GM23248 (cell line): ENCODE results near the gene ATP6V1B1. TPM values are rescaled to one million over a fixed set of nuclear protein-coding genes. Genes with fewer than 3 reads are reported as not detected.

ENCODE experiments used
- DNase-seq: peaks from one replicate; pipeline ENCODE4 v3.0.0-alpha.2; 2015
- H2AFZ ChIP-seq: fragments of 200-600 bp; sonication (generic); 2 replicates; pipeline ENCODE4 v1.6.1; 2016; ENCODE audit warnings: antibody characterized with exemption
- H3F3A ChIP-seq: fragments of 200-600 bp; sonication (generic); 2 replicates; pipeline ENCODE4 v1.6.1; 2016; ENCODE audit warnings: mild to moderate bottlenecking, antibody characterized with exemption, mixed run types; ENCODE audit not compliant: insufficient read depth
- H3K27ac ChIP-seq: fragments of 200-600 bp; sonication (generic); 2 replicates; pipeline ENCODE4 v1.5.1; 2016; ENCODE audit warnings: mild to moderate bottlenecking
- H3K27me3 ChIP-seq: fragments of 200-600 bp; sonication (generic); replicated peaks from 2 replicates; pipeline ENCODE4 v1.6.1; 2016; ENCODE audit warnings: mild to moderate bottlenecking; ENCODE audit not compliant: insufficient read depth
- H3K36me3 ChIP-seq: fragments of 200-600 bp; sonication (generic); 2 replicates; pipeline ENCODE4 v1.6.1; 2016; ENCODE audit warnings: low read depth, mild to moderate bottlenecking
- H3K4me1 ChIP-seq: fragments of 200-600 bp; sonication (generic); 2 replicates; pipeline ENCODE4 v1.6.1; 2016; ENCODE audit warnings: mild to moderate bottlenecking; ENCODE audit not compliant: insufficient read depth
- H3K4me2 ChIP-seq: fragments of 200-600 bp; sonication (generic); one replicate; pipeline ENCODE4 v1.6.1; 2016; ENCODE audit warnings: mild to moderate bottlenecking; ENCODE audit not compliant: unreplicated experiment
- H3K4me3 ChIP-seq: fragments of 200-600 bp; sonication (generic); 2 replicates; pipeline ENCODE4 v1.5.1; 2016; ENCODE audit warnings: mild to moderate bottlenecking
- H3K79me2 ChIP-seq: fragments of 200-600 bp; sonication (generic); 2 replicates; pipeline ENCODE4 v1.6.1; 2016; ENCODE audit warnings: mild to moderate bottlenecking; ENCODE audit not compliant: insufficient read depth
- H3K9ac ChIP-seq: fragments of 200-600 bp; sonication (generic); 2 replicates; pipeline ENCODE4 v1.6.1; 2016; ENCODE audit warnings: mild to moderate bottlenecking
- H3K9me2 ChIP-seq: fragments of 200-600 bp; sonication (generic); 2 replicates; pipeline ENCODE4 v1.6.1; 2016; ENCODE audit warnings: mixed run types, mild to moderate bottlenecking, moderate library complexity; ENCODE audit not compliant: insufficient read depth
- H3K9me3 ChIP-seq: fragments of 200-600 bp; sonication (generic); one replicate; pipeline ENCODE4 v1.6.1; 2017; ENCODE audit warnings: low read depth
- H4K20me1 ChIP-seq: fragments of 200-600 bp; sonication (generic); 2 replicates; pipeline ENCODE4 v1.6.0; 2016; ENCODE audit not compliant: insufficient read depth
- EZH2 ChIP-seq: fragments of 200-600 bp; sonication (generic); IDR thresholded peaks from 2 replicates; pipeline ENCODE4 v1.6.1; 2018; ENCODE audit warnings: antibody characterized with exemption, mild to moderate bottlenecking; ENCODE audit not compliant: insufficient read depth, poor library complexity, severe bottlenecking
- EZH2phosphoT487 ChIP-seq: fragments of 200-600 bp; sonication (generic); IDR thresholded peaks from 2 replicates; pipeline ENCODE4 v1.6.1; 2018; ENCODE audit warnings: antibody characterized with exemption, moderate library complexity, mild to moderate bottlenecking, low read depth; ENCODE audit not compliant: insufficient read depth
- WGBS, 2 experiments: methylation state at CpG; one replicate each; pipeline ENCODE4 v1.1.6; 2015 to 2017; ENCODE audit warnings: low lambda C conversion rate in 2 of 2, low coverage in 1 of 2; ENCODE audit errors: missing lambda C conversion rate in 2 of 2; 5-methylcytosine and 5-hydroxymethylcytosine counted together
- in situ Hi-C: fragments of 300-500 bp; cut with MboI; formaldehyde crosslinking; loops from 2 replicates; pipeline ENCODE4 v1.15.0; 2020
- polyA plus RNA-seq: library from polyadenylated mRNA; unstranded; fragments of >200 nt; fragmentation: Nextera tagmentation; extraction: Ambion mirVana; gene quantifications from 2 replicates; pipeline ENCODE4 v1.2.1, GENCODE V29; 2016
- total RNA-seq: library from RNA; depleted of rRNA; stranded (reverse); fragments of >200 nt; shearing (Covaris generic); gene quantifications from 2 replicates; pipeline ENCODE4 v1.2.3, GENCODE V29; 2014

Gene ATP6V1B1
- total and polyA plus RNA-seq, 2 experiments from 2014 or later = 0.60 TPM; not detected in 1

- WGBS, 2 experiments = 92 to 94% methylated on average over 16 of the region's 16 CpGs
- no peaks in the 10 kb centered on the region for H3F3A ChIP-seq
- peaks cover 6% of the 10 kb centered on the region; the same call in 1 of the 2 replicates for H3K36me3 ChIP-seq
- H2AFZ ChIP-seq = no peak overlapping the region
- no peaks in the 10 kb centered on the region for H4K20me1 ChIP-seq
- in situ Hi-C loops = no loop called here
- no peaks in the 10 kb centered on the region for H3K9me2 ChIP-seq
- no peak overlapping the region for H3K4me2 ChIP-seq
- H3K27ac ChIP-seq = no peak overlapping the region
- H3K27me3 ChIP-seq = no peaks in the 10 kb centered on the region
- H3K9me3 ChIP-seq = no peaks in the 10 kb centered on the region
- H3K9ac ChIP-seq = no peak overlapping the region
- no peak overlapping the region for H3K4me3 ChIP-seq
- H3K4me1 ChIP-seq = peaks cover 10% of the 10 kb centered on the region; the same call in 1 of the 2 replicates
- no peak for DNase-seq
- TF ChIP-seq EZH2 = no peak
- TF ChIP-seq EZH2phosphoT487 = no peak
- H3K79me2 ChIP-seq = peaks cover 43% of the 10 kb centered on the region
Measured at GRCh38 chr2:70988726-70989648, 53.3 kb downstream of the ATP6V1B1 start.

GRCh38 chr2:70990216-70990615 is 54.5 kb downstream of the ATP6V1B1 start:
- H3K9ac ChIP-seq = no peak overlapping the region
- DNase-seq = no peak
- no peak overlapping the region for H2AFZ ChIP-seq
- H3K36me3 ChIP-seq = peaks cover 6% of the 10 kb centered on the region; the same call in 1 of the 2 replicates
- H3K9me3 ChIP-seq = no peaks in the 10 kb centered on the region
- H3K9me2 ChIP-seq = no peaks in the 10 kb centered on the region
- H3K4me3 ChIP-seq = no peak overlapping the region
- H4K20me1 ChIP-seq = no peaks in the 10 kb centered on the region
- 90 to 92% methylated on average over 5 of the region's 5 CpGs for WGBS, 2 experiments
- in situ Hi-C loops = no loop called here
- H3K27ac ChIP-seq = no peak overlapping the region
- H3K79me2 ChIP-seq = peaks cover 49% of the 10 kb centered on the region
- H3K4me1 ChIP-seq = peaks cover 10% of the 10 kb centered on the region; the same call in 1 of the 2 replicates
- no peak for TF ChIP-seq EZH2phosphoT487
- TF ChIP-seq EZH2 = no peak
- H3K4me2 ChIP-seq = no peak overlapping the region
- no peaks in the 10 kb centered on the region for H3F3A ChIP-seq
- H3K27me3 ChIP-seq = no peaks in the 10 kb centered on the region

- H3K36me3 ChIP-seq = peaks cover 6% of the 10 kb centered on the region; the same call in 1 of the 2 replicates
- H3K27me3 ChIP-seq = no peaks in the 10 kb centered on the region
- TF ChIP-seq EZH2 (no peak), EZH2phosphoT487 (no peak)
- no peaks in the 10 kb centered on the region for H3K9me2 ChIP-seq
- H3F3A ChIP-seq = no peaks in the 10 kb centered on the region
- DNase-seq = no peak
- in situ Hi-C loops = no loop called here
- H3K9me3 ChIP-seq = no peaks in the 10 kb centered on the region
- H4K20me1 ChIP-seq = no peaks in the 10 kb centered on the region
- no peak overlapping the region for H3K4me3 ChIP-seq
- no peak overlapping the region for H3K4me2 ChIP-seq
- H3K9ac ChIP-seq = no peak overlapping the region
- 87 to 92% methylated on average over 5 of the region's 5 CpGs for WGBS, 2 experiments
- peaks cover 10% of the 10 kb centered on the region; the same call in 1 of the 2 replicates for H3K4me1 ChIP-seq
- H3K79me2 ChIP-seq = peaks cover 49% of the 10 kb centered on the region
- H2AFZ ChIP-seq = no peak overlapping the region
- no peak overlapping the region for H3K27ac ChIP-seq
Measured at GRCh38 chr2:70991142-70991541, 55.4 kb downstream of the ATP6V1B1 start.

- Histone ChIP-seq H2AFZ (no peak overlapping the region), H4K20me1 (no peaks in the 10 kb centered on the region), H3K27ac (no peak overlapping the region), H3K9ac (no peak overlapping the region), H3K79me2 (peaks cover 49% of the 10 kb centered on the region), H3K4me2 (no peak overlapping the region), H3K27me3 (no peaks in the 10 kb centered on the region), H3K9me3 (no peaks in the 10 kb centered on the region), H3K36me3 (peaks cover 6% of the 10 kb centered on the region; the same call in 1 of the 2 replicates), H3K4me3 (no peak overlapping the region), H3K4me1 (peaks cover 10% of the 10 kb centered on the region; the same call in 1 of the 2 replicates), H3F3A (no peaks in the 10 kb centered on the region), H3K9me2 (no peaks in the 10 kb centered on the region)
- DNase-seq = no peak
- TF ChIP-seq EZH2phosphoT487 = no peak
- TF ChIP-seq EZH2 = no peak
- 82 to 83% methylated on average over 9 of the region's 9 CpGs for WGBS, 2 experiments
- in situ Hi-C loops = no loop called here
Measured at GRCh38 chr2:70991742-70992141, 56.0 kb downstream of the ATP6V1B1 start.
